Heart left ventricle (tissue), 16 donors: Measurements from ENCODE around the gene CHCHD4. TPM values are rescaled to one million over a fixed set of nuclear protein-coding genes. Genes with fewer than 3 reads are reported as not detected.

ENCODE experiments used
- ATAC-seq, 4 donors: fragments of 200-7000 bp; cut with Tn5 transposase; one replicate each; pipeline ENCODE4 v1.9.1; 2020 to 2022; ENCODE audit warnings: moderate library complexity in 4 of 4, mild to moderate bottlenecking in 3 of 4, moderate number of reproducible peaks in 1 of 4
- DNase-seq, 5 donors: peaks; one replicate each; pipeline ENCODE4 v3.0.0-alpha.2; 2020
- H3K27ac ChIP-seq, 12 donors: fragments of 200-600 bp; sonication (generic) in 4 of 12; one replicate each; pipeline versions ENCODE4 v1.5.0 to v1.8.0; 2016 to 2022; ENCODE audit warnings: mild to moderate bottlenecking in 2 of 12
- H3K27me3 ChIP-seq, 9 donors: fragments of 200-600 bp; sonication (generic) in 2 of 9; one replicate each; pipeline versions ENCODE4 v1.5.1 to v1.8.0; 2016 to 2022; ENCODE audit warnings: mild to moderate bottlenecking in 3 of 9
- H3K36me3 ChIP-seq, 9 donors: fragments of 200-600 bp; sonication (generic) in 2 of 9; one replicate each; pipeline versions ENCODE4 v1.5.0 to v1.8.0; 2018 to 2022; ENCODE audit warnings: mild to moderate bottlenecking in 2 of 9
- H3K4me1 ChIP-seq, 12 donors: fragments of 200-600 bp; sonication (generic) in 4 of 12; one replicate each; pipeline versions ENCODE4 v1.5.0 to v1.8.0; 2016 to 2022; ENCODE audit warnings: mild to moderate bottlenecking in 3 of 12
- H3K4me3 ChIP-seq, 12 donors: fragments of 200-600 bp; sonication (generic) in 4 of 12; one replicate each; pipeline versions ENCODE4 v1.5.0 to v1.8.0; 2017 to 2022; ENCODE audit warnings: mild to moderate bottlenecking in 9 of 12, moderate library complexity in 4 of 12
- H3K9me3 ChIP-seq, 12 donors: fragments of 200-600 bp; sonication (generic) in 4 of 12; one replicate each; pipeline versions ENCODE4 v1.5.0 to v1.8.0; 2016 to 2022; ENCODE audit warnings: mild to moderate bottlenecking in 1 of 12
- POLR2A ChIP-seq, 2 donors: fragments of 450-650 bp; IDR thresholded peaks; one replicate each; pipeline ENCODE4 v1.6.1; 2017; ENCODE audit warnings: antibody characterized with exemption in 2 of 2, mild to moderate bottlenecking in 2 of 2, moderate library complexity in 2 of 2
- WGBS, 4 donors: extraction: QIAGEN DNeasy Blood & Tissue Kit in 2 of 4; methylation state at CpG; one replicate each; pipeline versions ENCODE4 v1.1.5 to v1.1.7; 2013 to 2018; 5-methylcytosine and 5-hydroxymethylcytosine counted together
- intact Hi-C, 10 donors: fragments of 100-400 bp; cut with DNase I; formaldehyde crosslinking; loops; one replicate each; pipeline versions ENCODE4 v1.11.1 to v1.14.2; 2022
- polyA plus RNA-seq, 2 donors: library from polyadenylated mRNA; stranded (reverse); fragments of 200-250 nt; gene quantifications; one replicate each; pipeline ENCODE4 v1.2.3, GENCODE V29; 2013
- total RNA-seq, 9 donors: library from RNA; depleted of rRNA in 2 of 9; stranded (reverse); fragments of >200 nt in 2 of 9; fragmentation: NEBNext Ultra II Directional in 3 of 9; extraction: Animal tissue kit (Norgen Biotek cat#: 25700) in 3 of 9; gene quantifications; one replicate each; pipeline versions ENCODE4 v1.1.0 to v1.2.4, GENCODE V29; 2016 to 2023
- TF ChIP-seq, protein P1 (sequence below), 12 donors: fragments of 200-600 bp; sonication (generic) in 4 of 12; IDR thresholded peaks; one replicate each; pipeline versions ENCODE4 v1.5.0 to v1.8.0; 2018 to 2022; ENCODE audit warnings: antibody characterized with exemption in 12 of 12, mild to moderate bottlenecking in 5 of 12
- donor health status: ischemic (EF 13 %, LVEDD 7.1; RV severe dilation, severe dysfunction).
- donor health status: healthy with polysubstance abuse.
- donor health status: DM: no; HTN: yes; CAD: no.
- donor health status: DM: no; HTN: no; CAD: no.
- donor health status: ischemic (EF 25% LVEDD 6.9; RV normal size, moderate dysfunction).
- donor health status: ischemic (EF 25% LVEDD 5.7; RV mildly dilated, moderate dysfunction).
- donor health status: healthy.
- donor health status: DM: yes; HTN: yes; CAD: no.
- donor health status: ischemic (EF 35%, LVEDD 5.7; RV mildly dilated, moderate dysfunction).
- donor health status: nonischemic (EF 11% LVEDD 7.7; RV severe dilation, severe dysfunction).
- donor health status: DM: yes; HTN: yes; CAD: no.
- donor health status: PGD.
- donor health status: ischemic (EF 29% LVEDD 5.4; RV normal size, mild dysfunction).
- donor health status: nonischemic (EF 23%, LVEDD 6.1; RV moderate dilation, normal function).

The CHCHD4 gene
- total and polyA plus RNA-seq, 11 donors, result 14.8 to 31.3 (median 25.9) TPM

DNA sequence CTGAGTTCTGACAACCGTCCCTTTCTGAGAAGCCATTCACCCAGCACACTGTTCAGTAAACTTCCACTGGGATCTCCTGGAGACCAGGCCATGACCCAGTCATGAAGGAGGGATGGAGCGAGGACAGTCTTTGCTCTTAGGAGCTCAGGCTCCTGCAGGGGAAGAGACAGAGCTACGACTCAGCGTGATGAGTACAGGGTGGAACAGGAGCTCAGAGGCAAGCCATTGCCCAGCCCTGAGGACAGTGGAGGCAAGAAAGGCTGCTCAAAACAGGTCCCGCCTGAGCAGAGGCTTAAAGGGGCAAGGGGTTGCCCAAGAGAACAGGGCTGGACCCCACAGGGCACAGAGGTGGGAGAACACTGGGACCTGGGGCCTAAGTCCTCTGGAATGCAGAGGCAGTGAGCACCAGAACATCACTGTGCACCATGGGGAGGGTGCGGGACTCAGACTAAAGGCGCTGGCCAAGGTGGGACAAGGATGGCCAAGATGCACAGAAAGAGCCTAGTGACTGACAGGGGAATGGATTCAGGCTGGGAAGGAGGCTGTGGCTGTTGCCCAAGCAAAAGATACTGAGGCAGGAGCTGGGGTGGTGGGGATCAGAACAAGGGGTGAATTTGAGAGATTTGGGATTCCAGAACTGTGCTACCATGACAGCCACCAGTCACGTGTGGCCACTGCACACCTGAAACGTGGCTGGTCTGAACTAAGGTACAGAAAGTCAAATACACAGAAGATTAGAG is 26.0 kb upstream of the CHCHD4 start:
- Histone ChIP-seq H3K9me3 (no peaks in the 10 kb centered on the region), H3K36me3 (peaks cover 0 to 93% (median 76%) of the 10 kb centered on the region in 9 donors), H3K4me3 (no peak overlapping the region), H3K27ac (no peak overlapping the region), H3K4me1 (peaks cover 0 to 22% (median 2%) of the 10 kb centered on the region in 12 donors), H3K27me3 (no peaks in the 10 kb centered on the region)
- 94 to 96% (median 96%) methylated on average over 9 of the region's 9 CpGs for WGBS, 4 donors
- ATAC-seq (no peak), DNase-seq (no peak)
- TF ChIP-seq, protein P1, sequence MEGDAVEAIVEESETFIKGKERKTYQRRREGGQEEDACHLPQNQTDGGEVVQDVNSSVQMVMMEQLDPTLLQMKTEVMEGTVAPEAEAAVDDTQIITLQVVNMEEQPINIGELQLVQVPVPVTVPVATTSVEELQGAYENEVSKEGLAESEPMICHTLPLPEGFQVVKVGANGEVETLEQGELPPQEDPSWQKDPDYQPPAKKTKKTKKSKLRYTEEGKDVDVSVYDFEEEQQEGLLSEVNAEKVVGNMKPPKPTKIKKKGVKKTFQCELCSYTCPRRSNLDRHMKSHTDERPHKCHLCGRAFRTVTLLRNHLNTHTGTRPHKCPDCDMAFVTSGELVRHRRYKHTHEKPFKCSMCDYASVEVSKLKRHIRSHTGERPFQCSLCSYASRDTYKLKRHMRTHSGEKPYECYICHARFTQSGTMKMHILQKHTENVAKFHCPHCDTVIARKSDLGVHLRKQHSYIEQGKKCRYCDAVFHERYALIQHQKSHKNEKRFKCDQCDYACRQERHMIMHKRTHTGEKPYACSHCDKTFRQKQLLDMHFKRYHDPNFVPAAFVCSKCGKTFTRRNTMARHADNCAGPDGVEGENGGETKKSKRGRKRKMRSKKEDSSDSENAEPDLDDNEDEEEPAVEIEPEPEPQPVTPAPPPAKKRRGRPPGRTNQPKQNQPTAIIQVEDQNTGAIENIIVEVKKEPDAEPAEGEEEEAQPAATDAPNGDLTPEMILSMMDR (IDR thresholded peaks at IDR 0.05), result no peak
- no peak for TF ChIP-seq POLR2A (IDR thresholded peaks at IDR 0.05)
- intact Hi-C loops, result no loop called here

DNA sequence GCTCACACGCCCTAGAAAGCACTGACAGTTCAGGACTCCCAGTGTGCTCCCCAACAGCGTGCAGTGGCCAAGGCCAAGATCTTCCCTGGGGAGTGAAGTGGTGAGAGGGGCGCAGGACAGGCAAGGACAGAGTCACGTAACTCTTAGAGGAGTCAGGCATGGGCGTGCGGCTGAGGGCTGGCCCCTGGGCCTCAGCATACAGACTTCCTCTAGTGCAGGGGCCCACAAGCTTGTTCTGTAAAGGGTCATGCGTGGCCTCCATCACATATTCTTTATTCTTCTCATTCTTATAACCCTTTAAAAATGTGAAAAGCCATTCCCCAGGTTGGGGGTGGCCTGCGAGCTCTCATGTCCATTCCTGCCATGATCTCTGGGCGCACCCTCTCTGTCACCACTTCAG is 25.4 kb upstream of the CHCHD4 start:
- WGBS, 4 donors, result 91 to 97% (median 97%) methylated on average over 9 of the region's 9 CpGs
- H3K36me3 ChIP-seq, result peaks cover 0 to 91% (median 75%) of the 10 kb centered on the region in 9 donors
- intact Hi-C loops, result no loop called here
- H3K27me3 ChIP-seq, result no peaks in the 10 kb centered on the region
- ATAC-seq (no peak), DNase-seq (peak in 1 of 5 donors; percentile 9)
- no peak for TF ChIP-seq POLR2A (IDR thresholded peaks at IDR 0.05)
- TF ChIP-seq, protein P1 (IDR thresholded peaks at IDR 0.05), result no peak
- H3K4me1 ChIP-seq, result peaks cover 0 to 28% (median 7%) of the 10 kb centered on the region in 12 donors
- H3K27ac ChIP-seq, result no peak overlapping the region
- no peaks in the 10 kb centered on the region for H3K9me3 ChIP-seq
- no peak overlapping the region for H3K4me3 ChIP-seq

DNA sequence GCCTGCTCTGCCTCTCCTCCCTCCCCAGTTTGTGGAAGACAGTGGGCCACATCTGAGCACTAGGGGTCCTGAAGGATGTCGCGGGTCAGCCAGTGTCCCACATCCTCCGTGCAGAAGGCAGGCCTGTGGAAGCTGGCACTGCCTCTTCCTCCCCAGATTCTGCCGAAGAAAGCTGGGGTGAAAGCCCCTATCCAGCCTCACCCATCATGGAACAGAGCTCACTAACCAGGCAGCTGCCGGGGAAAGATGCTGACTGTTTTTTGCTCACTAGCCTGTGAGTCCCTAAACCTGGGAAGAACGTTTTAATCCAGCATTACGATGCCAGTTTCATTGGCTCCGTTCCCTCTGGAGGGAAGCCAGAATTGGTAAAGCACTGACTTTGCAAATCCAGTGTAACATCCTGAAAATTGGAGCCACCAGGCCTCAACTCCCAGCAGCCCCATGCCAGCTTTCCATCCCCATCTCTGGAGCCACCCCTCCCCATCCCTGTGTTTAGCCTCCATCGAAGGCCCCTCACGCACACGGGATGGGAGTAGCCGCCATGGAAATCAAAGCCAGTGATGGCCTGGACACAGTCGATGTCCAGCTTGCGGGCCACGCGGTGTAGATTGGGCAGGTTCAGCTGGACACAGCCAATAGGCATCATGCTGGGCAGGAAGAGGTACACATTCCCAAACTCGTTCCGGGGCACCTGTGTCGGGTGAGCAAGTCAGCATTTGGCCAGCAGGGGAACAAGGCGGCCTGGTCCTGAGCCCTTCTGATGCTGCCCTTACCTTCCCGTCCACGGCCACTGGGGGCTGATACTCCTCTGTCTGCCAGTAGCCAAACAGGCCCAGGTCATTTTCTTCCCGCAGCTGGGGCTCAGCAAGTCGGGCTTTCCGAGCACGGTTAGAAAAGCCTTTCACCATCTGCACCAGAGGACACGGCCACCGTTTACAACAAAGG is 23.6 kb upstream of the CHCHD4 start:
- H3K9me3 ChIP-seq, result no peaks in the 10 kb centered on the region
- H3K4me3 ChIP-seq, result no peak overlapping the region
- DNase-seq (peak in 1 of 5 donors; percentile 19), ATAC-seq (no peak)
- TF ChIP-seq POLR2A (IDR thresholded peaks at IDR 0.05), result no peak
- TF ChIP-seq, protein P1 (IDR thresholded peaks at IDR 0.05), result no peak
- H3K36me3 ChIP-seq, result peaks cover 0 to 75% (median 60%) of the 10 kb centered on the region in 9 donors
- peak overlapping the region in 1 of 12 donors; percentile 20 for H3K27ac ChIP-seq
- H3K27me3 ChIP-seq, result no peaks in the 10 kb centered on the region
- intact Hi-C loops, result loop anchor here in 1 of 10 donors (10.0 kb wide), 1 partner anchor 494 kb away; no protein-coding TSS in a partner anchor
- H3K4me1 ChIP-seq, result peaks cover 0 to 46% (median 24%) of the 10 kb centered on the region in 12 donors
- 83 to 89% (median 88%) methylated on average over 17 to 28 of the region's 28 CpGs for WGBS, 4 donors
